ENCODE measurements around the gene PPP2R5B.
"Not testable (repeated sequence)": the region's sequence is repeated elsewhere in the genome, so short reads cannot be mapped to it uniquely, and the experiment has no call there.

The PPP2R5B gene

DNA sequence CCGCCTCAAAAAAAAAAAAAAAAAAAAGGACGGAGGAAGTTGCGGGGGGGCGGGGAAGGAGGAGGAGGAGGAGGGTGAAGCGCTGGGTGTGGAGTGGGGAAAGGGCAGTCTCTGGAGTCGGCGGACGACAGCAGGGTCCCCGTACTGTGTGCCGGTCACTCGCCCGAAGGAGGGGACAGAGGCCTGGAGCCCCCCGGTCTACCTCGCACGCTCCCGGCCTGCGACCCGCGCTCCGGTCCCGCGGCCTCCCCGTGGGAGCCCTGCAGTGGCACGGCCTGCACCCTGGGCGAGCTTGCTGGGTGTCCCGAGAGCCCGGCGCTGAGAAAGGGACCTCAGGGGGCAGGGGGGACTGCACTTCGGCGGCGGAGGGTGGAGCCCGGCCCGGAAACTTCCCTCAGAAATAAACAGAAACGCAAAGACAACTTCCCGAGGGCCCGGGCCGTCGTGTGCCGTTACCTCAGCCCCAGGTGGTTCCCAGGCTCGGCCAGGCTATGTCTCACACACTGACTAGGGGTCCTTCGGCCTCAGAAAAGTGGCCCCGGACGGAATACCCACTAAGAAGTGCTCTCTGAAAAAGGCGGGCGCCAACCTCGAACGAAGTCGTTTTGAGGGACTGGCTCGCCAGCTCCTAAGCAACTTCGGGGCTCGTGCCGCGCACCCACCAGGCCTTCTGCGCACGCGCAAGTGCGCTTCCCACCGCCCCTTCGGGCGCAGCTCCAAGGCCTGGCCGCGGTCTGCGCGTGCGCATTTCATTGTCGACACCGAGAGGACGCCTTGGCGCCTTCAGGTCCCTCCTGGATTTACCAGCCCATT is 47.1 kb downstream of the PPP2R5B start, which contains the start of gene MAJIN:
Gene MAJIN (minus strand): TSS at position 688 of the 813 bp plus-strand sequence. CDS start 12,703 bp downstream, outside the sequence.
- no peak within 1 kb of the TSS for H3K27ac Mint-ChIP-seq
- H3K36me3 Mint-ChIP-seq (ENCODE audit: low read depth), result no peaks in the 10 kb centered on the region
- TF ChIP-seq, protein P1, sequence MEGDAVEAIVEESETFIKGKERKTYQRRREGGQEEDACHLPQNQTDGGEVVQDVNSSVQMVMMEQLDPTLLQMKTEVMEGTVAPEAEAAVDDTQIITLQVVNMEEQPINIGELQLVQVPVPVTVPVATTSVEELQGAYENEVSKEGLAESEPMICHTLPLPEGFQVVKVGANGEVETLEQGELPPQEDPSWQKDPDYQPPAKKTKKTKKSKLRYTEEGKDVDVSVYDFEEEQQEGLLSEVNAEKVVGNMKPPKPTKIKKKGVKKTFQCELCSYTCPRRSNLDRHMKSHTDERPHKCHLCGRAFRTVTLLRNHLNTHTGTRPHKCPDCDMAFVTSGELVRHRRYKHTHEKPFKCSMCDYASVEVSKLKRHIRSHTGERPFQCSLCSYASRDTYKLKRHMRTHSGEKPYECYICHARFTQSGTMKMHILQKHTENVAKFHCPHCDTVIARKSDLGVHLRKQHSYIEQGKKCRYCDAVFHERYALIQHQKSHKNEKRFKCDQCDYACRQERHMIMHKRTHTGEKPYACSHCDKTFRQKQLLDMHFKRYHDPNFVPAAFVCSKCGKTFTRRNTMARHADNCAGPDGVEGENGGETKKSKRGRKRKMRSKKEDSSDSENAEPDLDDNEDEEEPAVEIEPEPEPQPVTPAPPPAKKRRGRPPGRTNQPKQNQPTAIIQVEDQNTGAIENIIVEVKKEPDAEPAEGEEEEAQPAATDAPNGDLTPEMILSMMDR (IDR thresholded peaks at IDR 0.05; ENCODE audit: unreplicated experiment in 3 of 3), result no peak
- peaks cover 6% of the 10 kb centered on the region for H3K27me3 Mint-ChIP-seq (ENCODE audit: low read depth)
- H3K4me1 Mint-ChIP-seq, result no peaks in the 10 kb centered on the region
- H3K9me3 Mint-ChIP-seq, result no peaks in the 10 kb centered on the region
- H3K4me3 Mint-ChIP-seq, result no peak within 1 kb of the TSS

DNA sequence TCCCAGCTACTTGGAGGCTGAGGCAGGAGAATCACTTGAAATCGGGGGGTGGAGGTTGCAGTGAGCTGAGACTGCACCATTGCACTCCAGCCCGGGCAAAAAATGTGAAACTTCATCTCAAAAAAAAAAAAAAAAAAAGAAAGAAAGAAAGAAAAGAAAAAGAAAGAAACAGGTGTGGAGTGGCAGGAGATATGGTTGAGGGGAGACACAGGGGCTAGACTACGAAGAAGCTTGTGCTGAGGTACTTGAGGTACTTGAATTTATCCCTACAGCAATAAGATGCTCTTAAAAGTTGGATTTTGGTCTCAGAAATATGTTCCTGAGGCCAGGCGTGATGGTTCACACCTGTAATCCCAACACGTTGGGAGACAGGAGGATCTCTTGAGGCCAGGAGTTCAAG is 49.6 kb downstream of the PPP2R5B start:
- H3K36me3 Mint-ChIP-seq (ENCODE audit: low read depth), result no peaks in the 10 kb centered on the region
- no peaks in the 10 kb centered on the region for H3K4me1 Mint-ChIP-seq
- no peak overlapping the region for H3K4me3 Mint-ChIP-seq
- H3K27me3 Mint-ChIP-seq (ENCODE audit: low read depth), result peaks cover 4% of the 10 kb centered on the region
- no peak overlapping the region for H3K27ac Mint-ChIP-seq
- no peaks in the 10 kb centered on the region for H3K9me3 Mint-ChIP-seq
- TF ChIP-seq, protein P1 (IDR thresholded peaks at IDR 0.05; ENCODE audit: unreplicated experiment in 3 of 3), result no peak

DNA sequence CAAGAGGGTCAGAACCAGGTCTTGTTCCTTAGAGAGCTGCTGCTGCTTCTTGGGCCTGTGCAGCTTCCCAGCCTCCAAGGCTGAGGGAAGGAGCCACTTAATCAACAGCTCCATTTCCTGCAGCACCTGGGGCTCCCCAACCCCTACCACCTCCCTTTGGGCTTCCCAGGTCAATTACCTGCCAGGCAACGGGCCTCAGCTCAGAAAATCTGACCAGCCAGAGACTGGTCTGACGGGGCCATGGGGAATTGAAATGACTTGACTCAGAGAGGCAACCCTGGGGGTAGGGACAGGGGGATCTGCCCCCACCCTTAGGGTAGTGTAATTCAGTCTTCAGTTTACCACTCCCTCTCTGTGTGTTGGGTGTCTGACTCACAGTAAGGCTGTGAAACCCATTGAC is 52.2 kb downstream of the PPP2R5B start:
- Mint-ChIP-seq H3K27ac (no peak overlapping the region), H3K4me1 (no peaks in the 10 kb centered on the region), H3K9me3 (no peaks in the 10 kb centered on the region)

GRCh38 chr11:64983339-64983738 is 58.9 kb downstream of the PPP2R5B start:
- H3K27ac Mint-ChIP-seq; H3K9me3 Mint-ChIP-seq; H3K27me3 Mint-ChIP-seq (ENCODE audit: low read depth); H3K4me3 Mint-ChIP-seq; H3K4me1 Mint-ChIP-seq; H3K36me3 Mint-ChIP-seq (ENCODE audit: low read depth): not testable (repeated sequence)

More for the DNA sequence above, 52.2 kb downstream of the PPP2R5B start:
- Mint-ChIP-seq H3K27me3 (ENCODE audit: low read depth) (peaks cover 7% of the 10 kb centered on the region), H3K36me3 (ENCODE audit: low read depth) (no peaks in the 10 kb centered on the region), H3K4me3 (no peak overlapping the region)
- TF ChIP-seq, protein P1 (IDR thresholded peaks at IDR 0.05; ENCODE audit: unreplicated experiment in 3 of 3), result no peak
